MCF 10A (cell line): Measurements from ENCODE around the gene ZNF786. TPM values are rescaled to one million over a fixed set of nuclear protein-coding genes. Genes with fewer than 3 reads are reported as not detected.
"Not testable (repeated sequence)": the region's sequence is repeated elsewhere in the genome, so short reads cannot be mapped to it uniquely, and the experiment has no call there.

ENCODE experiments used
- BruUV-seq: library from RNA; stranded (reverse); fragments of 400-500 nt; replicated peaks from 2 replicates; lab custom pipeline; 2021; lab: Mats Ljungman, UMichigan
- CTCF ChIA-PET: fragments of 300-600 bp; sonication (Branson Sonifier 250); formaldehyde crosslinking; extraction: SDS; loops from one replicate; lab custom pipeline; 2021; ENCODE audit warnings: antibody characterized with exemption, inconsistent platforms; lab: Yijun Ruan, JAX
- POLR2A ChIA-PET: fragments of 300-600, 350-650 bp; sonication (Branson Sonifier 250); formaldehyde crosslinking; extraction: SDS; loops from one replicate; lab custom pipeline; 2020; ENCODE audit warnings: antibody characterized with exemption, inconsistent platforms; lab: Yijun Ruan, JAX
- DNase-seq: peaks from one replicate; pipeline ENCODE4 v3.0.0-alpha.2; 2018; ENCODE audit not compliant: unreplicated experiment
- H3K27ac Mint-ChIP-seq: one replicate; pipeline ENCODE4 v1.8.0; 2022; ENCODE audit warnings: mild to moderate bottlenecking, low read depth, mixed read lengths; ENCODE audit not compliant: unreplicated experiment
- H3K27me3 Mint-ChIP-seq: one replicate; pipeline ENCODE4 v1.8.0; 2022; ENCODE audit warnings: mixed read lengths; ENCODE audit not compliant: insufficient read depth, unreplicated experiment
- H3K36me3 Mint-ChIP-seq: one replicate; pipeline ENCODE4 v1.8.0; 2022; ENCODE audit warnings: mild to moderate bottlenecking, moderate library complexity, mixed read lengths; ENCODE audit not compliant: insufficient read depth, unreplicated experiment
- H3K4me1 Mint-ChIP-seq: one replicate; pipeline ENCODE4 v1.8.0; 2022; ENCODE audit warnings: mixed read lengths; ENCODE audit not compliant: insufficient read depth, unreplicated experiment
- H3K4me3 Mint-ChIP-seq: one replicate; pipeline ENCODE4 v1.8.0; 2022; ENCODE audit warnings: mild to moderate bottlenecking, moderate library complexity, mixed read lengths; ENCODE audit not compliant: unreplicated experiment
- H3K9me3 Mint-ChIP-seq: one replicate; pipeline ENCODE4 v1.8.0; 2022; ENCODE audit warnings: mixed read lengths; ENCODE audit not compliant: unreplicated experiment
- intact Hi-C: fragments of 100-400 bp; cut with micrococcal nuclease; formaldehyde crosslinking; loops from 2 replicates; pipeline ENCODE4 v1.14.1; 2022
- total RNA-seq: library from RNA; stranded (reverse); gene quantifications from 2 replicates; pipeline ENCODE4 v1.2.3, GENCODE V29; 2022
- TF ChIP-seq, protein P1 (sequence below): fragments of 200-600 bp; IDR thresholded peaks from one replicate; pipeline ENCODE4 v1.8.0; 2022; ENCODE audit warnings: antibody characterized with exemption, mild to moderate bottlenecking; ENCODE audit not compliant: unreplicated experiment

The ZNF786 gene
- total RNA-seq, 1 experiment from 2014 or later = 5.6 TPM

GRCh38 chr7:149063476-149063875, 27.0 kb downstream of the ZNF786 start:
- H3K27ac Mint-ChIP-seq = no peak overlapping the region
- DNase-seq = no peak
- peaks cover 5% of the 10 kb centered on the region for H3K4me1 Mint-ChIP-seq
- intact Hi-C loops = no loop called here
- no peaks in the 10 kb centered on the region for H3K9me3 Mint-ChIP-seq
- TF ChIP-seq, protein P1, sequence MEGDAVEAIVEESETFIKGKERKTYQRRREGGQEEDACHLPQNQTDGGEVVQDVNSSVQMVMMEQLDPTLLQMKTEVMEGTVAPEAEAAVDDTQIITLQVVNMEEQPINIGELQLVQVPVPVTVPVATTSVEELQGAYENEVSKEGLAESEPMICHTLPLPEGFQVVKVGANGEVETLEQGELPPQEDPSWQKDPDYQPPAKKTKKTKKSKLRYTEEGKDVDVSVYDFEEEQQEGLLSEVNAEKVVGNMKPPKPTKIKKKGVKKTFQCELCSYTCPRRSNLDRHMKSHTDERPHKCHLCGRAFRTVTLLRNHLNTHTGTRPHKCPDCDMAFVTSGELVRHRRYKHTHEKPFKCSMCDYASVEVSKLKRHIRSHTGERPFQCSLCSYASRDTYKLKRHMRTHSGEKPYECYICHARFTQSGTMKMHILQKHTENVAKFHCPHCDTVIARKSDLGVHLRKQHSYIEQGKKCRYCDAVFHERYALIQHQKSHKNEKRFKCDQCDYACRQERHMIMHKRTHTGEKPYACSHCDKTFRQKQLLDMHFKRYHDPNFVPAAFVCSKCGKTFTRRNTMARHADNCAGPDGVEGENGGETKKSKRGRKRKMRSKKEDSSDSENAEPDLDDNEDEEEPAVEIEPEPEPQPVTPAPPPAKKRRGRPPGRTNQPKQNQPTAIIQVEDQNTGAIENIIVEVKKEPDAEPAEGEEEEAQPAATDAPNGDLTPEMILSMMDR = no peak
- POLR2A ChIA-PET = interaction anchor here (0.7 kb wide), 1 partner anchor 27 kb away, joined by 3 read pairs; the partner anchor contains the start of gene ZNF786
- peaks cover 20% of the 10 kb centered on the region for H3K36me3 Mint-ChIP-seq
- H3K27me3 Mint-ChIP-seq = no peaks in the 10 kb centered on the region
- TSS peak; percentile 8 for BruUV-seq
- CTCF ChIA-PET = interaction anchor here (0.6 kb wide), 1 partner anchor 31 kb away, joined by 4 read pairs; no protein-coding TSS in a partner anchor
- H3K4me3 Mint-ChIP-seq = no peak overlapping the region

- DNase-seq, intact Hi-C loops, H3K27me3 Mint-ChIP-seq, H3K9me3 Mint-ChIP-seq, H3K27ac Mint-ChIP-seq, H3K4me3 Mint-ChIP-seq, H3K4me1 Mint-ChIP-seq, BruUV-seq: not testable (repeated sequence)
- H3K36me3 Mint-ChIP-seq = peaks cover 11% of the 10 kb centered on the region
- POLR2A ChIA-PET = interaction anchor here (0.8 kb wide), 1 partner anchor 34 kb away, joined by 3 read pairs; the partner anchor contains the start of gene PDIA4
- CTCF ChIA-PET = interaction anchor here (0.6 kb wide), 2 partner anchors 32 to 364 kb away, joined by 3 to 4 read pairs; no protein-coding TSS in a partner anchor
Measured at GRCh38 chr7:149062217-149062899, 28.2 kb downstream of the ZNF786 start.

DNA sequence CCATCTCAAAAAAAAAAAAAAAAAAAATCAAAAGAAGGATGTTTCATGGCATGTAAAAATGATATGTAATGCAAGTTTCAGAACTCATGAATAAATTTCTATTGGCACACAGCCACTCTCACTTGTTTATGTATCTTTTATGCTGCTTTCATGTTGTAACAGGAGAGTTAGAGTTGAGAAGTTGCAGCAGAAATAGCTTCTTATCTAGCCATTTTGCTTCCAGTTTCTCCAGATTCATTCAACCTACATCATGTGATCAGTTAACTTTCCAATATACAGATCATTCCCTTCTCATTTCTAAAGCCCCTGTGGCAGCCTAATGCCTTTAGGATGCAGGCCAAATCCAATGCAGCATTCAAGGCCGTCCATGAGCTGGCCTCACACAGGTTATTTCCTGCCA, 30.4 kb downstream of the ZNF786 start:
- no TSS peak for BruUV-seq
- no peaks in the 10 kb centered on the region for H3K27me3 Mint-ChIP-seq
- H3K36me3 Mint-ChIP-seq = peaks cover 2% of the 10 kb centered on the region
- intact Hi-C loops = no loop called here
- H3K27ac Mint-ChIP-seq = no peak overlapping the region
- no peak overlapping the region for H3K4me3 Mint-ChIP-seq
- H3K9me3 Mint-ChIP-seq = no peaks in the 10 kb centered on the region
- TF ChIP-seq, protein P1 = no peak
- ChIA-PET CTCF (no interaction called here), POLR2A (no interaction called here)
- no peak for DNase-seq
- peaks cover 5% of the 10 kb centered on the region for H3K4me1 Mint-ChIP-seq

DNA sequence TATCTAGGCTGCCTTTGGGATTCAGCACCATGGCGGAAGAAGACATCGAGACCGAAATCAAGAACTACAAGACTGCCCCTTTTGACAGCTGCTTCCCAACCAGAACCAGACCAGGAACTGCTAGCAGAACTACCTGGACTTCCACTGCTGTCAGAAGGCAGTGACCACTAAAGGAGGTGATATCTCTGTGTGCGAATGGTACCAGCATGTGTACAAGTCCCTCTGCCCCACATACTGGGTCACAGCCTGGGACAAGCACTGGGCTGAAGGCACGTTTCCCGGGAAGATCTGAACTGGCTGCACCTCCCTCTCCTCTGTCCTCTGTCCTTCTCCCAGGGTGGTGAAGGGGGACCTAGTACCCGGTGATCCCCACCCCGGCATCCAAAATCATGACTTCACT, 36.6 kb downstream of the ZNF786 start:
- no TSS peak for BruUV-seq
- CTCF ChIA-PET = interaction anchor here (0.5 to 1.6 kb wide), 3 partner anchors 12 to 85 kb away, joined by 3 to 5 read pairs (median 5); no protein-coding TSS in a partner anchor

More for the DNA sequence above, 36.6 kb downstream of the ZNF786 start:
- H3K4me1 Mint-ChIP-seq = no peaks in the 10 kb centered on the region
- H3K27ac Mint-ChIP-seq = no peak overlapping the region
- intact Hi-C loops = no loop called here
- H3K36me3 Mint-ChIP-seq = no peaks in the 10 kb centered on the region
- no peak for DNase-seq
- H3K27me3 Mint-ChIP-seq = no peaks in the 10 kb centered on the region
- TF ChIP-seq, protein P1 = no peak
- POLR2A ChIA-PET = interaction anchor here (1.0 kb wide), 1 partner anchor 12 kb away, joined by 3 read pairs; no protein-coding TSS in a partner anchor
- H3K9me3 Mint-ChIP-seq = no peaks in the 10 kb centered on the region
- H3K4me3 Mint-ChIP-seq = no peak overlapping the region
